GM21619 (cell line): Measurements from ENCODE around the gene STH.

ENCODE experiments used
- ATAC-seq: cut with Tn5 transposase; IDR thresholded peaks from one replicate; pipeline ENCODE4 v1.9.1; 2021; ENCODE audit not compliant: unreplicated experiment

Gene STH

GRCh38 chr17:46043606-46044005 is 44.6 kb downstream of the STH start:
- no peak for ATAC-seq

DNA sequence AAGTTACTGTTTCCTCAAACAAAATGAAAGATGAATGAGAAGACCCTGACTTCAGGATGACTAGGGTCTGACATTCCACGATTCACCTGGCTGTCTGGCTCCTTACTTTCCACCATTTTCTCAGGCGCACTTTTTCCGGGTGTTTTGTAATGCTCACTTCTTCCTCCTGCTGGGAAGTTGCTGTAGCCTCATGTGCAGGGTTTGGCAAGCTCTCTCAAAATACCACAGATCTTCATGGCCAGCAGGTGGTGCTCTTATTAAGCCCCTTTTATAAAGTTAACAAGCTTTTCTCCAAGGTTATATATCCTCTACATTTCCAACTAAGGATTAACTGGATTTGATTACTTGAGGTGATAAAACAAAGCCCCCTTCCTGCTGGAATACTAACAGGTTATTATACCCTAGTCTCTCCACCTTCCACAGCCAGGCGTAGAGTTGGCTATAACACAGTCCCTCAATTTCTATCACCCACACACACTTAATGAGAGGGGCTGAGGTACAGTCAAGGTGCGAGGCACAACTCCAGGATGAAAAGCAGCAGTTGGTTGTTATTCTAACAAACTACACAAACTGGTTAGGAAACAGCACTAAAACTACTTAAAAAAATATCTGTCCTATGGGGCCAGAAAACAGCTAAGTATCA is 45.4 kb downstream of the STH start:
- no peak for ATAC-seq

GRCh38 chr17:46044989-46045388 is 45.9 kb downstream of the STH start:
- ATAC-seq = no peak

GRCh38 chr17:46045639-46046038 is 46.6 kb downstream of the STH start:
- ATAC-seq = no peak

- no peak for ATAC-seq
Measured at GRCh38 chr17:46046957-46047356, 47.9 kb downstream of the STH start.

DNA sequence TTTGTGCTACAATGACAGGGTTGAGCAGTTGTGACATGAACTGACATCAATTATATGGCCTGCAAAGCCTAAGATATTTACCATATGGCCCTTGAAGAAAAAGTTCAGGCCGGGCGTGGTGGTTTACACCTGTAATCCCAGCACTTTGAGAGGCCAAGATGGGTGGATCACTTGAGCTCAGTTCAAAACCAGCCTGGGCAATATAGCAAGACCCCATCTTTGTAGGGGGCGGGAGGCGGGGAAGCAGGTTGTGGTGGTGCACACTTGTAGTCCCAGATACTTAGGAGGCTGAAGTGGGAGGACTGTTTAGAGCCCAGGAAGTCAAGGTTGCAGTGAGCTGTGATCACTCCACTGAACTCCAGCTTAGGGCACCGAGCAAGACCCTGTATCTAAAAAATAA is 48.3 kb downstream of the STH start:
- ATAC-seq = no peak

- no peak for ATAC-seq
Measured at GRCh38 chr17:46047856-46048255, 48.8 kb downstream of the STH start.
